Measurements from ENCODE around the gene COL9A1. TPM values are rescaled to one million over a fixed set of nuclear protein-coding genes. Genes with fewer than 3 reads are reported as not detected.

The COL9A1 gene
- total RNA-seq, 1 donor from 2014 or later, result 18.7 TPM

- Histone ChIP-seq H3K9me3 (ENCODE audit: low read depth) (no peaks in the 10 kb centered on the region), H2AFZ (replicated peaks) (no peak overlapping the region), H3K4me1 (no peaks in the 10 kb centered on the region), H3K4me3 (no peak overlapping the region), H3K27me3 (no peaks in the 10 kb centered on the region), H3K4me2 (no peak overlapping the region), H3K27ac (no peak overlapping the region), H4K20me1 (ENCODE audit: low read depth) (no peaks in the 10 kb centered on the region), H3K9ac (no peak overlapping the region), H3K79me2 (ENCODE audit: low read depth) (no peaks in the 10 kb centered on the region), H3K36me3 (no peaks in the 10 kb centered on the region), H3F3A (ENCODE audit: low read depth) (no peaks in the 10 kb centered on the region)
- H3K27ac Mint-ChIP-seq, result no peak overlapping the region
- no peaks in the 10 kb centered on the region for H3K9me3 Mint-ChIP-seq
- DNase-seq (ENCODE audit: low spot score), result no peak
- no peak overlapping the region for H3K4me3 Mint-ChIP-seq
- peaks cover 8% of the 10 kb centered on the region for H3K36me3 Mint-ChIP-seq
- H3K27me3 Mint-ChIP-seq (ENCODE audit: insufficient read depth, low read depth), result peaks cover 2% of the 10 kb centered on the region
- TF ChIP-seq EZH2phosphoT487 (IDR thresholded peaks at IDR 0.05) (no peak), EZH2 (IDR thresholded peaks at IDR 0.05) (no peak)
- TF ChIP-seq, protein P1, sequence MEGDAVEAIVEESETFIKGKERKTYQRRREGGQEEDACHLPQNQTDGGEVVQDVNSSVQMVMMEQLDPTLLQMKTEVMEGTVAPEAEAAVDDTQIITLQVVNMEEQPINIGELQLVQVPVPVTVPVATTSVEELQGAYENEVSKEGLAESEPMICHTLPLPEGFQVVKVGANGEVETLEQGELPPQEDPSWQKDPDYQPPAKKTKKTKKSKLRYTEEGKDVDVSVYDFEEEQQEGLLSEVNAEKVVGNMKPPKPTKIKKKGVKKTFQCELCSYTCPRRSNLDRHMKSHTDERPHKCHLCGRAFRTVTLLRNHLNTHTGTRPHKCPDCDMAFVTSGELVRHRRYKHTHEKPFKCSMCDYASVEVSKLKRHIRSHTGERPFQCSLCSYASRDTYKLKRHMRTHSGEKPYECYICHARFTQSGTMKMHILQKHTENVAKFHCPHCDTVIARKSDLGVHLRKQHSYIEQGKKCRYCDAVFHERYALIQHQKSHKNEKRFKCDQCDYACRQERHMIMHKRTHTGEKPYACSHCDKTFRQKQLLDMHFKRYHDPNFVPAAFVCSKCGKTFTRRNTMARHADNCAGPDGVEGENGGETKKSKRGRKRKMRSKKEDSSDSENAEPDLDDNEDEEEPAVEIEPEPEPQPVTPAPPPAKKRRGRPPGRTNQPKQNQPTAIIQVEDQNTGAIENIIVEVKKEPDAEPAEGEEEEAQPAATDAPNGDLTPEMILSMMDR (IDR thresholded peaks at IDR 0.05), result no peak
- no peaks in the 10 kb centered on the region for H3K4me1 Mint-ChIP-seq
Observed at GRCh38 chr6:70241991-70242420, 60.9 kb downstream of the COL9A1 start.

DNA sequence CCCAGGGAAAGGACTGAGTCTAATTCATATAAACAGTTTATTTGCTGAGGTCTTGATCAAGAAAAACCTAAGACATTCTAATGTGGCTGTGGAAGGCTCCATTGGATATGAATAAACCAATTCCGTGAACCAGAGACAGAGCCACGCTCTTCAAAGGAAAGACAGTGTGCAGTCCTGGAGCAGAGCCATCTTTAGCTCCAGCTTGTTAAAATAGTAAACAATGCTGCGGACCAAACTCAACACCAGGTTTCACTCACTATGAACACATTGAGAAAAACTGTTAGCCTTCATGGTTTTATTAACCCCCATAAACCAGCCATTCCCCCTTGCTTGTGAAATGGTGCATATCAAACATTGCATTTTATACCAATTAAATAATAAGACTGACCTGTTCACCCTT, 61.9 kb downstream of the COL9A1 start:
- no peaks in the 10 kb centered on the region for H3K27me3 ChIP-seq
- DNase-seq (ENCODE audit: low spot score), result no peak
- H3K4me3 ChIP-seq, result no peak overlapping the region
- H2AFZ ChIP-seq (replicated peaks), result no peak overlapping the region
- Mint-ChIP-seq H3K27ac (no peak overlapping the region), H3K36me3 (peaks cover 8% of the 10 kb centered on the region), H3K9me3 (no peaks in the 10 kb centered on the region), H3K4me1 (no peaks in the 10 kb centered on the region), H3K4me3 (no peak overlapping the region), H3K27me3 (ENCODE audit: insufficient read depth, low read depth) (peaks cover 2% of the 10 kb centered on the region)
- H3K36me3 ChIP-seq, result no peaks in the 10 kb centered on the region
- no peaks in the 10 kb centered on the region for H3F3A ChIP-seq (ENCODE audit: low read depth)
- H3K4me1 ChIP-seq, result no peaks in the 10 kb centered on the region
- H3K79me2 ChIP-seq (ENCODE audit: low read depth), result no peaks in the 10 kb centered on the region
- H4K20me1 ChIP-seq (ENCODE audit: low read depth), result no peaks in the 10 kb centered on the region
- H3K27ac ChIP-seq, result no peak overlapping the region
- no peaks in the 10 kb centered on the region for H3K9me3 ChIP-seq (ENCODE audit: low read depth)
- no peak for TF ChIP-seq EZH2 (IDR thresholded peaks at IDR 0.05)
- H3K9ac ChIP-seq, result no peak overlapping the region
- no peak overlapping the region for H3K4me2 ChIP-seq

DNA sequence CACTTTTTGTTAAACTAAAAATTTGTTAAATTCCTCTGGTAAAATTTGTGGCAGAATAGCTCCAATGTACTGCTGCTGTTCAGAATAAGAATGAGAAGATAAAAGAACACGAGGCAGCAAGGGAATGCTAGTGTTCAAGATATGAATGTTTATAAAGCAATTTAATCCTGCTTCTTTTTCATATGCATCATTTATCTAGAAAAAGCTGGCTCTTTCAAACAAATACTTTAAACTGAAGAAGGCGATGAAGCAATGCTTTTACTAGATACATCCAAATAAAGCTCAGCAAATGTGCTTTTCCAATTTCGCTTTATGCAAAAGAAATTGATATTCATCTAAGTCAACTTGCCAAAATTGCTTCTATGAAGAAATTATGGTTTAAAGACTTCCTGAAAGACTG, 66.5 kb downstream of the COL9A1 start:
- H3K27me3 Mint-ChIP-seq (ENCODE audit: insufficient read depth, low read depth), result peaks cover 2% of the 10 kb centered on the region
- Histone ChIP-seq H3K4me1 (no peaks in the 10 kb centered on the region), H3K27ac (no peak overlapping the region), H3K9me3 (ENCODE audit: low read depth) (no peaks in the 10 kb centered on the region), H3K36me3 (no peaks in the 10 kb centered on the region), H3F3A (ENCODE audit: low read depth) (no peaks in the 10 kb centered on the region), H3K4me2 (no peak overlapping the region), H4K20me1 (ENCODE audit: low read depth) (no peaks in the 10 kb centered on the region), H3K4me3 (no peak overlapping the region), H3K79me2 (ENCODE audit: low read depth) (no peaks in the 10 kb centered on the region), H3K9ac (no peak overlapping the region), H3K27me3 (no peaks in the 10 kb centered on the region), H2AFZ (replicated peaks) (no peak overlapping the region)
- H3K4me3 Mint-ChIP-seq, result no peak overlapping the region
- no peak for DNase-seq (ENCODE audit: low spot score)
- H3K36me3 Mint-ChIP-seq, result peaks cover 13% of the 10 kb centered on the region
- TF ChIP-seq, protein P1 (IDR thresholded peaks at IDR 0.05), result no peak
- no peak for TF ChIP-seq EZH2phosphoT487 (IDR thresholded peaks at IDR 0.05)
- TF ChIP-seq EZH2 (IDR thresholded peaks at IDR 0.05), result no peak
- no peak overlapping the region for H3K27ac Mint-ChIP-seq
- H3K9me3 Mint-ChIP-seq, result no peaks in the 10 kb centered on the region
- H3K4me1 Mint-ChIP-seq, result no peaks in the 10 kb centered on the region

GRCh38 chr6:70234561-70235236, 68.2 kb downstream of the COL9A1 start:
- no peaks in the 10 kb centered on the region for H3K27me3 Mint-ChIP-seq (ENCODE audit: insufficient read depth, low read depth)
- no peaks in the 10 kb centered on the region for H3K4me1 ChIP-seq
- peaks cover 13% of the 10 kb centered on the region for H3K36me3 Mint-ChIP-seq
- no peak for DNase-seq (ENCODE audit: low spot score)
- TF ChIP-seq EZH2phosphoT487 (IDR thresholded peaks at IDR 0.05) (no peak), EZH2 (IDR thresholded peaks at IDR 0.05) (no peak)
- TF ChIP-seq, protein P1 (IDR thresholded peaks at IDR 0.05), result no peak
- H3K27ac Mint-ChIP-seq, result no peak overlapping the region
- no peak overlapping the region for H2AFZ ChIP-seq (replicated peaks)
- H4K20me1 ChIP-seq (ENCODE audit: low read depth), result no peaks in the 10 kb centered on the region
- no peak overlapping the region for H3K9ac ChIP-seq
- H3K27ac ChIP-seq, result no peak overlapping the region
- H3K4me1 Mint-ChIP-seq, result no peaks in the 10 kb centered on the region
- no peak overlapping the region for H3K4me3 Mint-ChIP-seq
- no peaks in the 10 kb centered on the region for H3K9me3 ChIP-seq (ENCODE audit: low read depth)
- H3K27me3 ChIP-seq, result no peaks in the 10 kb centered on the region
- no peaks in the 10 kb centered on the region for H3F3A ChIP-seq (ENCODE audit: low read depth)
- no peak overlapping the region for H3K4me2 ChIP-seq
- H3K79me2 ChIP-seq (ENCODE audit: low read depth), result no peaks in the 10 kb centered on the region
- no peaks in the 10 kb centered on the region for H3K9me3 Mint-ChIP-seq
- no peaks in the 10 kb centered on the region for H3K36me3 ChIP-seq
- H3K4me3 ChIP-seq, result no peak overlapping the region
